Superior temporal gyrus (tissue), 1 donor: ENCODE data around the gene SAMD13.

Experiments used
- DNase-seq: peaks from one replicate; pipeline ENCODE4 v3.0.0-alpha.2; 2016; ENCODE audit errors: extremely low spot score

The SAMD13 gene

GRCh38 chr1:84344286-84344685 lies 42.8 kb downstream of the SAMD13 start:
- DNase-seq, result no peak

GRCh38 chr1:84345220-84345619 lies 43.7 kb downstream of the SAMD13 start:
- DNase-seq, result no peak

- DNase-seq, result peak; percentile 24
Measured at GRCh38 chr1:84347271-84347931, 45.9 kb downstream of the SAMD13 start.

DNA sequence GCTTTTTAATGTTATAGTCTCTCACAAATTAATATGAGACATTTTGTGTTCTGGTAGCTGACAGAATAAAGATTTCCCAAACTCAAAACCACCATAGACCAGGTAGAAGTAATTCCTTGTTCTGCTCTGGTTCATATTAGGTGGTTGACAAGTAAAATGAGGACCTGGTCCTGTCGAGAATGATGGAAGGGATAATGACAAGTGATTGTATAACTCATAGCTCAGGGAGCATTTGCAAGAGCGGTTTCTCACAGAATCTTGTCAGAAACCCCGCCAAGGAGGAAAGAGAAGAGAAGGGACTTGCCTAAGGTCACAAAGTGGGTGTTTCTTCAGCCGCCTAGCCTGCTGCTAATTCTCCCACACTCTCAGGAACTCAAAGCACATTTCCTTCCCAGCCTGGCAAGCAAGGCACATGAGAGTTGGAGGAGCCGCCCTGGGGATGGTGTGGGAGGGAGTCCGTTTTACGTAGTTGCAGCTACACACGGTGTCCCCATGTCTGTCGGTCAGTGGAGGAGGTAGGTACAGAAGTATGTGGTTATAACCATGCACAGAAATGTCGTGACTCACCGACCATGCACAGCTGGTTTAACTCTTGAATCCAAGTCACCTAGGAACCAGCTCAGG lies 46.5 kb downstream of the SAMD13 start:
- DNase-seq, result peak; percentile 30

GRCh38 chr1:84348759-84349158 lies 47.3 kb downstream of the SAMD13 start:
- DNase-seq, result no peak

- DNase-seq, result peak; percentile 46
Measured at GRCh38 chr1:84350104-84350503, 48.6 kb downstream of the SAMD13 start.

- DNase-seq, result peak; percentile 79
Measured at GRCh38 chr1:84350550-84350949, 49.0 kb downstream of the SAMD13 start.

- DNase-seq, result peak; percentile 22
Measured at GRCh38 chr1:84352298-84353106, 51.0 kb downstream of the SAMD13 start.

DNA sequence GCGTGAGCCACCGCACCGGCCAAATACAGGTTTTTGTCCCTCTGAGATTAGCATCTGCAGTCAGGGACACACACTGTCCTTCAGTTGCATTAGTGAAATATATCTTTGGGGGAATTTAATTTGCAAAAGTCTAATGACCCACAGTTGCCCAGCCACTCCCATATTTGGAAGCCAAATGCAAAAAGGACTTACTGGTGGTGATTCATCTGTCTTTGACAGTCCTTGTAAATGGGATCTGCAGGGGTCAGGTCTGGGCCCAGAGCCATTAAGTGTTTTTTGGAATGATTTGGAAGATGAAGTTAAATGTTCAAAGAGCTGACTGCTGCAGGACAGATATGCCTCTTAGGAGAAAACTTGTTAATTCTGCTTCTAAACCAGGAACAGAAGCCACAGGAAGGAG lies 52.2 kb downstream of the SAMD13 start:
- no peak for DNase-seq

- DNase-seq, result no peak
Measured at GRCh38 chr1:84355556-84355955, 54.0 kb downstream of the SAMD13 start.

DNA sequence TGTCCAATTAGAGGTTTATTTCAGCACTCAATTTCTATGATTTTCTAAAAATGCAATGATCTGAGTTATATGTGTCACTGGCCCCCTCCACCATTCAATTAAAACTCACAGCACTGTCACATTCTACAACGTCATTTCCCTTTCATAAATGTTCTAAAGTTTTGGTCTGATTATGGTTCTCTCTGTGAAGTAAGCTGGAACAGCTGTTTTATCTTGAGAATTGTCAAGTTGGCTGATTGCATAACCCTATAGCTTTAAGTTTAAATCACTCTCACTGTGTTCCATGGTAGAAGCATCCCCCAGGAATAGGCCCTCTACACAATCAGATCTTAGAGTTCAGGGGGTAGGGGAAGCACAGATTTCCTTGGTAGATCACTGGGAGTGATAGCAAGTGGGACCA lies 55.4 kb downstream of the SAMD13 start:
- DNase-seq, result no peak

DNA sequence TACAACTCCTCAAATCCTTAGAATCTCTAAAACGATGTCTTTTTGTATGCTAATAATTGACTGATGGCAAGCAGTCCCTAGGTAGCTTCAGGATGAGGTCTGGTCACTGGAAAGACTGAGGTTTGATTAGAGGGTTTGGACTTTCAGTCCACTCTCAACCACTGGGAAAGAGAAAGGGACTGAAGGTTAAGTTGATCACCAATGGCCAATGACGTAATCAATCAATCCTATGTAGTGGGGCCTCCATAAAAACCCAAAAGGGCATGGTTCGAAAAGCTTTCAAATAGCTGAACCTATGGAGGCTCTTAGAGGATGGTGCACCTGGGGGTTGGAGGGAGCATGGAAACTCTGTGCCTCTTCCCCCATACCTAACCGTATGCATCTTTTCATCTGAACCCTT lies 57.2 kb downstream of the SAMD13 start:
- DNase-seq, result no peak

DNA sequence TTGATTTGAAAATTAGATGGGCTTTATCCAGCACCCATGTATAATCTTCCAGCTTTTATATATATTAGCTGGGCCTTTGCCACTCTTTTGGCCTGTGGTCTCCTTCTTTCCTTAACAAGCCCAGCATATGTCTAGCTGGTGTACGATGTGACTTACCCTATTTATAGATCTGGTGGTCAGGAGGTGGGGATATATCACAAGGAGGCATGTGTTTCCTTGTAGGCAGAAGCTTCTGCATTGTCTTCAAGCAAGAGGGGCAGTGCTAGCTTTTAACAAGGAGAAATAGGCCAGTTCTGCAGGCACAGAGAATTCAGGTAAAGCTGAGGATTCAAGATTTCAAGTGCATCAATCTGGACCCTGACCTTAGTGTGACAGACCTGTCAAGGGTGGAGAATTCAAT lies 58.8 kb downstream of the SAMD13 start:
- no peak for DNase-seq

GRCh38 chr1:84361796-84362195 lies 60.3 kb downstream of the SAMD13 start:
- no peak for DNase-seq

DNA sequence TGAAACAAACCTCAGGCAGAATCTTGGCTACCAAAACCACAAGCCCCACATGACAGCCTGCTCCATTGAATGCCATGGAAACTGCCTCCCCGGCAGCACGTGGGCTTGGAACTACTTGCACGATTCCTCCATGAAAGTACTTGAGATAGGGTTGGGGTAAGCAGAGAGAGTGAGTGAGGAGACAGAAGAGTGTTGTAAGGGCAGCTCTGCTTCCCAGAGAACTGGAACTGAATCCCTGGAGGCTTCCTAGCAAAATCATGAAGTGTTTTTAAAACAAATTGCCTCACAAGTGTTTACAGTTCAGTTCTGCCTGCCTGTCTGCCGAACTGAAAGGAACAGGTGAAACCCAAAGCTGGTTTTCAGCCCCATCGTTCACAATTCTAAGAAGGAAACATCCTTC lies 61.5 kb downstream of the SAMD13 start:
- peak; percentile 55 for DNase-seq

DNA sequence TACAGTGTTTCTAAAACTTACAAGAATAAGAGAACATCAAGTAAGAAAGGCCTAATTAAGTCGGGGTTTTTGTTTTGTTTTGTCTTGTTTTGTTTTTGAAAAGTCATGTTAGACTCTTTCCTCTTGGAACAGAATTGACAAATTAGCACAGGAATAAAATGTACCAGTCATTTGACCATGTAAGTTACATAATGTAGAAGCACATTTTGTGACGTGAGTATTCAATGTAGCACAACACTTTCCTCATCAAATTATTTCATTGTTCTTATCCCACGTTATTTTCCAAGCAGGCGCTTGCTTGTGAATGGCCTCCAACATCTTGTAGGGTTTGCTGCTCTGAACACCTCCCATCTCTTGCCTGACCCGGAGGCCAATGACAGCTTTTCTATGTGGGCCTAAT lies 62.1 kb downstream of the SAMD13 start:
- no peak for DNase-seq

- DNase-seq, result no peak
Measured at GRCh38 chr1:84365225-84366221, 64.0 kb downstream of the SAMD13 start.

GRCh38 chr1:84366786-84367185 lies 65.3 kb downstream of the SAMD13 start:
- DNase-seq, result no peak

GRCh38 chr1:84367219-84367618 lies 65.7 kb downstream of the SAMD13 start:
- DNase-seq, result no peak

- DNase-seq, result no peak
Measured at GRCh38 chr1:84368441-84368840, 66.9 kb downstream of the SAMD13 start.

DNA sequence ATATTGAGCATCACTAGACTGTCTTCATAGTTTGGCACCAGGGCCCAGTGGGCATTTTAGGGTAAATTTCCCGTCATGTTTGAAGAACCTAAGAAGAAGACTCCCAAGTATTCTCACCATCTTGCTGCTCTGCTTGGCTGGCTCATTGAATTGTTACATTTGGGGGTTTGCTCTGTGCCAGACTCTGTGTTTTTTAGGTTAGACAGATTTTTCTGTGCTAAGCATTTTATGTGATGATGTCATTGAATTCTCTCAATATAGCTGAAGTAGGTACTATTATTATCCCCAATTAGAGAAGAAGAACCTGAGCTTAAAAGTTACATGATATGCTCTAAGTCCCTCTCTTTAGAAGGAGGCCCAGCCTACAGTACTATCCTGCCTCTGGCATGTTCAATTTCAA lies 68.8 kb downstream of the SAMD13 start:
- peak; percentile 24 for DNase-seq
